ENCODE data around the gene WDFY4.

WDFY4 gene

GRCh38 chr10:48882881-48883280 lies 198.2 kb downstream of the WDFY4 start:
- DNase-seq = no peak

- DNase-seq = no peak
These were observed 199.0 kb downstream of the WDFY4 start for GRCh38 chr10:48883701-48884100.

GRCh38 chr10:48884179-48885045 lies 199.7 kb downstream of the WDFY4 start:
- DNase-seq = no peak

- no peak for DNase-seq
These were observed 200.7 kb downstream of the WDFY4 start for GRCh38 chr10:48885376-48885775.

- no peak for DNase-seq
These were observed 203.3 kb downstream of the WDFY4 start for GRCh38 chr10:48887982-48888381.

GRCh38 chr10:48890888-48891850 lies 206.5 kb downstream of the WDFY4 start:
- no peak for DNase-seq

GRCh38 chr10:48894911-48895802 lies 210.5 kb downstream of the WDFY4 start:
- no peak for DNase-seq

GRCh38 chr10:48895803-48896195 lies 211.1 kb downstream of the WDFY4 start:
- no peak for DNase-seq

GRCh38 chr10:48896756-48897440 lies 212.2 kb downstream of the WDFY4 start:
- no peak for DNase-seq

GRCh38 chr10:48897441-48897790 lies 212.7 kb downstream of the WDFY4 start:
- DNase-seq = no peak

- DNase-seq = no peak
These were observed 213.8 kb downstream of the WDFY4 start for GRCh38 chr10:48898426-48898825.

GRCh38 chr10:48899781-48900180 lies 215.1 kb downstream of the WDFY4 start:
- DNase-seq = no peak

GRCh38 chr10:48900371-48900801 lies 215.7 kb downstream of the WDFY4 start:
- DNase-seq = no peak

- no peak for DNase-seq
These were observed 216.6 kb downstream of the WDFY4 start for GRCh38 chr10:48901319-48901718.

GRCh38 chr10:48902096-48902495 lies 217.4 kb downstream of the WDFY4 start:
- DNase-seq = no peak

- DNase-seq = no peak
These were observed 218.5 kb downstream of the WDFY4 start for GRCh38 chr10:48903151-48903550.

- no peak for DNase-seq
These were observed 220.2 kb downstream of the WDFY4 start for GRCh38 chr10:48904861-48905260.

- no peak for DNase-seq
These were observed 220.6 kb downstream of the WDFY4 start for GRCh38 chr10:48905311-48905710.

- DNase-seq = no peak
These were observed 222.2 kb downstream of the WDFY4 start for GRCh38 chr10:48906841-48907240.

- no peak for DNase-seq
These were observed 223.1 kb downstream of the WDFY4 start for GRCh38 chr10:48907730-48908129.

GRCh38 chr10:48910548-48910947 lies 225.9 kb downstream of the WDFY4 start:
- DNase-seq = no peak

- no peak for DNase-seq
These were observed 229.0 kb downstream of the WDFY4 start for GRCh38 chr10:48913674-48914073.
